H9 (cell line): ENCODE results near the gene CBX8. TPM values are rescaled to one million over a fixed set of nuclear protein-coding genes. Genes with fewer than 3 reads are reported as not detected.

Experiments
- DNase-seq: peaks from one replicate; pipeline ENCODE4 v3.0.0-alpha.2; 2017
- H2AFZ ChIP-seq: one replicate; pipeline ENCODE4 v1.6.1; 2013; ENCODE audit warnings: mild to moderate bottlenecking, low read length, control low read depth, moderate library complexity
- H2AK5ac ChIP-seq: 2 replicates; pipeline ENCODE4 v1.6.1; 2013; ENCODE audit warnings: low read length, control low read depth, mixed read lengths; ENCODE audit not compliant: insufficient read length
- H2BK120ac ChIP-seq: one replicate; pipeline ENCODE4 v1.6.1; 2013; ENCODE audit warnings: low read depth, mild to moderate bottlenecking, low read length, control low read depth, inconsistent platforms; ENCODE audit not compliant: poor library complexity, severe bottlenecking
- H2BK12ac ChIP-seq: 2 replicates; pipeline ENCODE4 v1.6.1; 2013; ENCODE audit warnings: low read length, control low read depth, mixed read lengths, low read depth; ENCODE audit not compliant: insufficient read length
- H2BK15ac ChIP-seq: 2 replicates; pipeline ENCODE4 v1.6.1; 2013; ENCODE audit warnings: low read depth, low read length, control low read depth
- H2BK20ac ChIP-seq: one replicate; pipeline ENCODE4 v1.6.1; 2013; ENCODE audit warnings: low read depth, mild to moderate bottlenecking, low read length, control low read depth, inconsistent platforms; ENCODE audit not compliant: poor library complexity, severe bottlenecking
- H2BK5ac ChIP-seq: 2 replicates; pipeline ENCODE4 v1.6.1; 2013; ENCODE audit warnings: low read length, control low read depth, mixed read lengths; ENCODE audit not compliant: insufficient read length
- H3K14ac ChIP-seq: 2 replicates; pipeline ENCODE4 v1.6.1; 2013; ENCODE audit warnings: low read length, control low read depth; ENCODE audit not compliant: insufficient read depth
- H3K18ac ChIP-seq: 2 replicates; pipeline ENCODE4 v1.6.1; 2013; ENCODE audit warnings: low read depth, mild to moderate bottlenecking, mixed read lengths, low read length, control low read depth; ENCODE audit not compliant: insufficient read length
- H3K23ac ChIP-seq: 2 replicates; pipeline ENCODE4 v1.6.1; 2013; ENCODE audit warnings: low read length, control low read depth, mixed read lengths, low read depth; ENCODE audit not compliant: insufficient read length
- H3K23me2 ChIP-seq: 2 replicates; pipeline ENCODE4 v1.6.1; 2013; ENCODE audit warnings: low read depth, mild to moderate bottlenecking, mixed read lengths, low read length, control low read depth; ENCODE audit not compliant: insufficient read length, poor library complexity, severe bottlenecking
- H3K27ac ChIP-seq: 2 replicates; pipeline ENCODE4 v1.5.1; 2013; ENCODE audit warnings: low read length, control low read depth, mixed read lengths, low read depth; ENCODE audit not compliant: insufficient read length
- H3K27me3 ChIP-seq: 2 replicates; pipeline ENCODE4 v1.6.1; 2013; ENCODE audit warnings: low read length, control low read depth, inconsistent platforms; ENCODE audit not compliant: insufficient read depth
- H3K4ac ChIP-seq: 2 replicates; pipeline ENCODE4 v1.6.1; 2013; ENCODE audit warnings: low read depth, mild to moderate bottlenecking, control low read depth, inconsistent platforms, low read length, moderate library complexity
- H3K4me1 ChIP-seq: 2 replicates; pipeline ENCODE4 v1.6.1; 2013; ENCODE audit warnings: low read length, control low read depth, inconsistent platforms; ENCODE audit not compliant: insufficient read depth
- H3K4me2 ChIP-seq: 2 replicates; pipeline ENCODE4 v1.6.1; 2013; ENCODE audit warnings: low read length, control low read depth, mixed read lengths; ENCODE audit not compliant: insufficient read length, insufficient read depth
- H3K56ac ChIP-seq: 2 replicates; pipeline ENCODE4 v1.6.1; 2013; ENCODE audit warnings: low read depth, mild to moderate bottlenecking, mixed read lengths, low read length, control low read depth; ENCODE audit not compliant: insufficient read length
- H3K79me1 ChIP-seq: 2 replicates; pipeline ENCODE4 v1.6.1; 2013; ENCODE audit warnings: low read depth, mild to moderate bottlenecking, moderate library complexity, low read length, control low read depth, inconsistent platforms; ENCODE audit not compliant: insufficient read depth, poor library complexity, severe bottlenecking
- H3K79me2 ChIP-seq: 2 replicates; pipeline ENCODE4 v1.6.1; 2013; ENCODE audit warnings: low read length, control low read depth, inconsistent platforms; ENCODE audit not compliant: insufficient read depth
- H3K9ac ChIP-seq: 2 replicates; pipeline ENCODE4 v1.6.1; 2013; ENCODE audit warnings: low read length, control low read depth, mixed read lengths; ENCODE audit not compliant: insufficient read length; ENCODE audit errors: extremely low read depth
- H3K9me3 ChIP-seq: one replicate; pipeline ENCODE4 v1.6.1; 2013; ENCODE audit warnings: low read depth, low read length, inconsistent platforms; ENCODE audit not compliant: control insufficient read depth
- H3T11ph ChIP-seq: one replicate; pipeline ENCODE4 v1.6.1; 2013; ENCODE audit warnings: mild to moderate bottlenecking, low read length, control low read depth, inconsistent platforms
- H4K20me1 ChIP-seq: one replicate; pipeline ENCODE4 v1.6.1; 2013; ENCODE audit not compliant: control insufficient read depth, insufficient read length, insufficient read depth
- H4K5ac ChIP-seq: 2 replicates; pipeline ENCODE4 v1.6.1; 2013; ENCODE audit warnings: low read depth, mild to moderate bottlenecking, mixed read lengths, low read length, control low read depth; ENCODE audit not compliant: insufficient read length
- H4K8ac ChIP-seq: replicated peaks from 2 replicates; pipeline ENCODE4 v1.6.1; 2013; ENCODE audit warnings: low read length, control low read depth, mixed read lengths, low read depth; ENCODE audit not compliant: insufficient read length
- H4K91ac ChIP-seq: 2 replicates; pipeline ENCODE4 v1.6.1; 2013; ENCODE audit warnings: low read depth, mild to moderate bottlenecking, moderate library complexity, mixed read lengths, low read length, control low read depth; ENCODE audit not compliant: insufficient read length
- H3K27ac Mint-ChIP-seq, 3 experiments: 2 replicates in 2 of 3; 3 replicates in 1 of 3; pipeline ENCODE4 v1.8.0; 2020 to 2021; ENCODE audit warnings: mixed read lengths in 3 of 3, mild to moderate bottlenecking in 1 of 3, moderate library complexity in 1 of 3
- H3K27me3 Mint-ChIP-seq: 2 replicates; pipeline ENCODE4 v1.8.0; 2021; ENCODE audit warnings: low read depth, mild to moderate bottlenecking, moderate library complexity, mixed read lengths
- H3K36me3 Mint-ChIP-seq, 3 experiments: 2 replicates in 2 of 3; 3 replicates in 1 of 3; pipeline ENCODE4 v1.8.0; 2020 to 2021; ENCODE audit warnings: low read depth in 3 of 3, mixed read lengths in 3 of 3; ENCODE audit not compliant: insufficient read depth in 1 of 3
- H3K4me1 Mint-ChIP-seq, 2 experiments: 2 replicates each; pipeline ENCODE4 v1.8.0; 2020; ENCODE audit warnings: mixed read lengths in 2 of 2
- H3K4me3 Mint-ChIP-seq, 2 experiments: 2 replicates in 1 of 2; 3 replicates in 1 of 2; pipeline ENCODE4 v1.8.0; 2020 to 2021; ENCODE audit warnings: mild to moderate bottlenecking in 2 of 2, mixed read lengths in 2 of 2, moderate library complexity in 1 of 2
- H3K9me3 Mint-ChIP-seq, 2 experiments: 2 replicates in 1 of 2; 3 replicates in 1 of 2; pipeline ENCODE4 v1.8.0; 2020; ENCODE audit warnings: mild to moderate bottlenecking in 2 of 2, mixed read lengths in 2 of 2, moderate library complexity in 1 of 2
- WGBS: extraction: QIAGEN DNeasy Blood & Tissue Kit; methylation state at CpG from one replicate; pipeline ENCODE4 v1.1.7; 2013; ENCODE audit warnings: missing lambda C conversion rate, low lambda C conversion rate, mixed read lengths; ENCODE audit not compliant: insufficient read length; ENCODE audit errors: extremely low coverage; 5-methylcytosine and 5-hydroxymethylcytosine counted together
- total RNA-seq: library from RNA; stranded (reverse); gene quantifications from 2 replicates; pipeline ENCODE4 v1.2.1, GENCODE V29; 2021
- TF ChIP-seq, protein P1 (sequence below): fragments of 200-600 bp; sonication (generic); conservative IDR thresholded peaks from 3 replicates; pipeline ENCODE4 v1.8.0; 2021; ENCODE audit warnings: antibody characterized with exemption, mild to moderate bottlenecking

Gene CBX8
- total RNA-seq, 1 experiment from 2014 or later: 1.2 TPM

GRCh38 chr17:79806446-79806760, 9.5 kb upstream of the CBX8 start:
- Histone ChIP-seq H2BK20ac (no peak overlapping the region), H3K27ac (no peak overlapping the region), H2BK15ac (no peak overlapping the region), H3K56ac (no peak overlapping the region), H3K23ac (no peak overlapping the region), H3K14ac (no peak overlapping the region), H3K4me1 (no peaks in the 10 kb centered on the region; the same call in 1 of the 2 replicates), H3K23me2 (peaks cover 2% of the 10 kb centered on the region), H2BK120ac (no peak overlapping the region), H3K4me2 (no peak overlapping the region), H3K9me3 (no peaks in the 10 kb centered on the region), H3T11ph (no peak overlapping the region), H3K79me1 (no peaks in the 10 kb centered on the region), H2AK5ac (no peak overlapping the region), H4K5ac (no peak overlapping the region), H3K18ac (no peak overlapping the region), H4K91ac (no peak overlapping the region), H3K9ac (no peak overlapping the region), H2BK12ac (no peak overlapping the region), H3K4ac (no peak overlapping the region), H2BK5ac (no peak overlapping the region), H4K20me1 (no peaks in the 10 kb centered on the region), H3K27me3 (peaks cover 88% of the 10 kb centered on the region), H2AFZ (no peak overlapping the region), H3K79me2 (no peaks in the 10 kb centered on the region), H4K8ac (no peak overlapping the region)
- H3K36me3 Mint-ChIP-seq: no peaks in the 10 kb centered on the region; a peak in 1 of 7 replicates
- H3K9me3 Mint-ChIP-seq: peaks cover 9 to 13% of the 10 kb centered on the region in 2 experiments; a peak in 4 of 5 replicates
- H3K4me1 Mint-ChIP-seq: peaks cover 44 to 59% of the 10 kb centered on the region in 2 experiments
- WGBS: no CpG with 5 or more reads among the region's 4 CpGs
- no peak overlapping the region for H3K27ac Mint-ChIP-seq
- DNase-seq: no peak
- TF ChIP-seq, protein P1, sequence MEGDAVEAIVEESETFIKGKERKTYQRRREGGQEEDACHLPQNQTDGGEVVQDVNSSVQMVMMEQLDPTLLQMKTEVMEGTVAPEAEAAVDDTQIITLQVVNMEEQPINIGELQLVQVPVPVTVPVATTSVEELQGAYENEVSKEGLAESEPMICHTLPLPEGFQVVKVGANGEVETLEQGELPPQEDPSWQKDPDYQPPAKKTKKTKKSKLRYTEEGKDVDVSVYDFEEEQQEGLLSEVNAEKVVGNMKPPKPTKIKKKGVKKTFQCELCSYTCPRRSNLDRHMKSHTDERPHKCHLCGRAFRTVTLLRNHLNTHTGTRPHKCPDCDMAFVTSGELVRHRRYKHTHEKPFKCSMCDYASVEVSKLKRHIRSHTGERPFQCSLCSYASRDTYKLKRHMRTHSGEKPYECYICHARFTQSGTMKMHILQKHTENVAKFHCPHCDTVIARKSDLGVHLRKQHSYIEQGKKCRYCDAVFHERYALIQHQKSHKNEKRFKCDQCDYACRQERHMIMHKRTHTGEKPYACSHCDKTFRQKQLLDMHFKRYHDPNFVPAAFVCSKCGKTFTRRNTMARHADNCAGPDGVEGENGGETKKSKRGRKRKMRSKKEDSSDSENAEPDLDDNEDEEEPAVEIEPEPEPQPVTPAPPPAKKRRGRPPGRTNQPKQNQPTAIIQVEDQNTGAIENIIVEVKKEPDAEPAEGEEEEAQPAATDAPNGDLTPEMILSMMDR: no peak
- H3K27me3 Mint-ChIP-seq: peaks cover 98% of the 10 kb centered on the region
- H3K4me3 Mint-ChIP-seq: peak overlapping the region in 1 of 2 experiments; percentile 28; a peak in 2 of 5 replicates
